OCI-M1 (cell line): ENCODE data around the gene TMEM213.
A peak's percentile ranks its signal among the peaks of the same experiment; 100 is the strongest.

Source experiments
- DNase-seq: peaks from one replicate; lab custom pipeline; 2025; lab: John Stamatoyannopoulos, UW

TMEM213 gene

DNA sequence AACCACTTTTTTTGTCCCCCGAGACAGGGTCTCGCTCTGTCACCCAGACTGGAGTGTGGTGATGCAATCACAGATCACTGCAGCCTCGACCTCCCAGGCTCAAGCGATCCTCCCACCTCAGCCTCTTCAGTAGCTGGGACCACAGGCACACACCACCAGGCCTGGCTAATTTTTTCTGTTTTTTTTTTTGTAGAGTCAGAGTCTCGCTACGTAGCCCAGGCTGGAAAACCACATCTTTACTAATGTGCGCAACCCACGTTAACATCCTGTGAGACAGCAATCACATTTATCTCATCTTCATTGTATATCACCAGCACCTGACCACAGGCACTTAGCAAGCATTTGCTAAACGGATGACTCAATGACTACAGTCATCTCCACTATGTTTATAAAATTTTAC, 78.0 kb downstream of the TMEM213 start:
- no peak for DNase-seq

DNA sequence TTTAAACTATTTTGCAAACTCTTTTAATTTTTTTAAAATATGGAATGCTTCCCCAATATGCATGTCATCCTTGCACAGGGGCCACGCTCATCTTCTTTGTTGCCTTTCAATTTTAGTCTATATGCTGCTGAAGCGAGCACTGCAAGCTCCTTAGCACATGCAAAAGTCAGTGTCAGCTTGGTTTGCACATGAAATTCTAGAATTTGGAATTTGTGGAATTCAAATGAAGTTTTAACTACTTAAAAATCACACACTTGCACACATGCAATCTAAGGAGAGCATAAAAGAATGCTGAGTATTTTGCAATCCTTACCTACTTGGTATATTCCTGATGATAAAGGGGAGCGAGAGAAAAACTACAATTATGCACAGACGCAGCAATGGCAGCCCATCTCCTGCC, 78.5 kb downstream of the TMEM213 start:
- DNase-seq = no peak

- DNase-seq = no peak
Observed at GRCh38 chr7:138878051-138878450, 80.3 kb downstream of the TMEM213 start.

DNA sequence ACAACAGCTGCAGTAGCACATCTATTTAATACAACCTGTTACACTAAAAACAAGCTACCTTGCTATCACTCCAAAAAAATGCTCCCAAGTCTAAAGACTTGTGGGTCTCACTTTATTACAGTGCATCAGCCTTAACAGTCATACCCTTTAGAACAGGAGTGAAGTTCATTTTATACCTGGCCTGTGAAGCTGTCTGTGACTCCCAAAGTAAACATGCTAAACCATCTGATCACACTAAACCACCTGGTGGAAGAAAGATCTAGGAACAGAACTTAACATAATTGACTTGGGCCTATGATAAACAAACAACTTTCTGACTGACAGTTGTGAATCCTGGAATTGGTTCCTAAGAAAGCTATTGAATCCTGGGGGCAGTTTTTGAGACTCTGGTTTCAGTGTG, 81.1 kb downstream of the TMEM213 start:
- no peak for DNase-seq

- no peak for DNase-seq
Observed at GRCh38 chr7:138879356-138879755, 81.6 kb downstream of the TMEM213 start.

- DNase-seq = no peak
Observed at GRCh38 chr7:138880881-138881578, 83.2 kb downstream of the TMEM213 start.

DNA sequence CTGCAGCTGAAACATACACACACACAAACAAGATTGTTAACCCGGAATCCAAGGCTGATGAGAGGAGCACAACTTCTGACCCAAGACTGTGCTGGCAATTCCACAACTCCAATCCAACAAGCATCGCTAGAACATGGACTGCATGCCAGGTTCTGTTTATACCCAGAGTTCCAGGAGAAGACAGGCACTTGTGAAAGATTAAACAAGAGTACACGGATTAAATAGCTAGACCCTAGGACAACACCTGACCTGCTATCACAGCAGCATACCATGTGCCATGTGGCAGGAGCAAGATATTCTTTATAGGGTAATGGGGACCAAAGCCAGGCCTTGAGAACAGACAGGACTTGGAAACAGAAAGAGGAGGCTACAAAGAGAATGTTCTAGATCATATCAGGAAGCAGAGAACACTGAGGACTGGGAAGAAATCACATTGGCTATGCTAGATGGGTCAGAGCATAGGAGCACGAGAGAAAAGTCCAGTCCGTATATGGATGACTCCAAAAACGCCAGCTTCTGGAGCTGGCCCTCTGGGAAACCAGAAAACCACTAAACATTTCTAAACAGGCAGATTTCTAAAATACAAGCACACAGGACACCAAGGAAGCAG, 83.9 kb downstream of the TMEM213 start:
- DNase-seq = no peak

DNA sequence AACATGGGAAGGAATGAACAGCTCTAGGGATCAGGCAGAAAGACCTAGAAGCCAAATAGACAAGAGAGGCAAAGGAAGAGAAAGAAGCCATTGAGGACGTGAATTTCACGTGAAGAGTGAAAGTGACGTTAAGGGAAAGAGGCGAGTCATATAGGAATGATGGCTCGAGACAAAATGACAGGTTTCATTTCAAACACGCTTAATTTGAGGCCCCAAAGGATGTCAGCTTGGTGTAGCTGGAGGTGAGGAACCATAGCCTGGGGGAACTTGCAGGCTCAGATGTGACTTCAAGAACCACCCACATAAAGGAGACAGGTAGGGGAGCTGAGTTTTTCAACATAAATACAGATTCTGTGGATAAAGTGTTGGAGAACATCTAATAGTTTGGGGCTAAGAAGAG, 84.5 kb downstream of the TMEM213 start:
- DNase-seq = no peak

GRCh38 chr7:138885383-138886147, 87.8 kb downstream of the TMEM213 start:
- no peak for DNase-seq

DNA sequence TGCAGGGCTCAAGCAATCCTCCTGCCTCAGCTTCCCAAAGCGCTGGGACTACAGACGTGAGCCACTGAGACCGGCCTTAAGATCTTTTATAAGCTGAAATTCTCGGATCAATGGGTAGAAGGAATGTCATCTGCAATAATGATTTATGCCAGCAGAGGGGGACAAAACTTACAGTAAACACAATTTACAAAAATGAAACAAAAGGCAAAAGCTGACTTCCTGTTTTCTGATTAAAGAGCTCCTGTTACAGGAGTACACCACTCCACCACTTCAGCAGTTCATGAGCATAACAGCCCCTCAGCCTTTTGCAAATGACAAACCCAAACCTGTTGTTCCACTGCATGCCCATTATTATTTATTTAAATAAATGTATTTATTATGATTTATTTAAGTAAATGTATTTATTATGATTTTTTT, 88.7 kb downstream of the TMEM213 start:
- DNase-seq = peak; percentile 88

- no peak for DNase-seq
Observed at GRCh38 chr7:138887085-138887710, 89.4 kb downstream of the TMEM213 start.
